Measurements from ENCODE around the gene TBCD.

Gene TBCD

DNA sequence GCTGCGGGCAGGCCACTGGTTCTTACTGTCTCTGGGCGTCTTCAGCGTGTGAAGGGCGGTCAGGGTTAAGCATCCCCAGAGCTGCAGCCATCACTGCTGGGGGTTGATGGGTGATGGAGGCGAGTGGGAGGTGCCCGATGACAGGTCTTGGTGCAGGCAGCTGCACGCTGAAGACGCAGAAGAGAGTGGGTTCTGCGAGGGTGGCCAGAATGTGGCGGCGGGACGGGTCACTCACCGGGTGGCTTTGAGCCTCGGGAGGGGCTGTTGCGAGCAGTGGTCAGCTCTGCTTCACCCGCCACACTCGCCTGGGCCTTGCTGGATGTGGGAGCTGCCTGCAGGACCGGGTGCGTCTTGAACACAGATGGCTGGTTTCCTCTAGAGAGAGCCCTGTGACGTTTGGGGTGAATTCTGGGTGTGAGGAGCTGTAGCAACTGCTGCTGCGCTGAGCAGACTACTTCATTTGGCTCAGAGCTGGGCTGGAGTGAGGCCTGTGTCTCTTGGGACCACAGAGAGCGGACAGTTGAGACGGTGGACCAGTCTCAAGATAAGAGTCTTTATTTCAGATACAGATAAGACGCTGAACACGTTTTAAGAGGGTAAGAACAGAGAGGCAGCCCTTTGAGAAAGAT, 132.6 kb downstream of the TBCD start:
- H3K4me2 ChIP-seq (ENCODE audit: low read length): no peak overlapping the region
- no peak overlapping the region for H3K9ac ChIP-seq (ENCODE audit: low read length)
- no peak overlapping the region for H3K27ac ChIP-seq (ENCODE audit: low read length)
- H3K4me1 ChIP-seq (ENCODE audit: low read length): no peaks in the 10 kb centered on the region
- no peaks in the 10 kb centered on the region for H3K9me3 ChIP-seq (ENCODE audit: insufficient read depth, low read length)
- H3K79me2 ChIP-seq (ENCODE audit: low read length): no peaks in the 10 kb centered on the region
- no peak overlapping the region for H2AFZ ChIP-seq (ENCODE audit: low read depth, low read length)
- peaks cover 9% of the 10 kb centered on the region; the same call in 1 of the 2 replicates for H4K20me1 ChIP-seq (ENCODE audit: insufficient read depth, low read length)
- no peak for TF ChIP-seq EZH2phosphoT487 (IDR thresholded peaks at IDR 0.05; ENCODE audit: low read depth)
- H3K36me3 ChIP-seq (replicated peaks; ENCODE audit: low read depth, low read length): no peaks in the 10 kb centered on the region
- no peak overlapping the region for H3K4me3 ChIP-seq (ENCODE audit: low read length)
- no peaks in the 10 kb centered on the region for H3K27me3 ChIP-seq (ENCODE audit: low read depth, low read length)

DNA sequence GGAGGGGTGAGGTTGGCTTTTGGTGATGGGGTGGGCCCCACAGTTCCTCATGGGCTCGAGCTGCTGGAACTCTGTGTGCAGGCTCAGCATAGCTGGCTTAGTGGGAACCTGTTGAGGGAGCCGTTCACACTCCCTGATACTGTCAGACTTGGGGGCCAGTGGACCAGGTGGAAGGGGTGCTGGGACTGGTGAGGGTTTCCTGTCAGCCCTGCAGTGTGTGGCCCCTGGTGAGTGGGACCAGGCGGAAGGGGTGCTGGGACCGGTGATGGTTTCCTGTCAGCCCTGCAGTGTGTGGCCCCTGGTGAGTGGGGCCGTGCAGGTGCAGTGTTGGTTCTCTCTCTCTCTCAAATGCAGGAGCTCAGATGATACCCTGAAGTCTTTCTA, 133.1 kb downstream of the TBCD start:
- Histone ChIP-seq H3K4me1 (ENCODE audit: low read length) (no peaks in the 10 kb centered on the region), H4K20me1 (ENCODE audit: insufficient read depth, low read length) (peaks cover 9% of the 10 kb centered on the region; the same call in 1 of the 2 replicates), H2AFZ (ENCODE audit: low read depth, low read length) (no peak overlapping the region), H3K27me3 (ENCODE audit: low read depth, low read length) (no peaks in the 10 kb centered on the region), H3K36me3 (replicated peaks; ENCODE audit: low read depth, low read length) (no peaks in the 10 kb centered on the region), H3K9ac (ENCODE audit: low read length) (no peak overlapping the region), H3K9me3 (ENCODE audit: insufficient read depth, low read length) (no peaks in the 10 kb centered on the region), H3K4me3 (ENCODE audit: low read length) (no peak overlapping the region), H3K4me2 (ENCODE audit: low read length) (no peak overlapping the region), H3K27ac (ENCODE audit: low read length) (no peak overlapping the region), H3K79me2 (ENCODE audit: low read length) (no peaks in the 10 kb centered on the region)
- TF ChIP-seq EZH2phosphoT487 (IDR thresholded peaks at IDR 0.05; ENCODE audit: low read depth): no peak
- TF ChIP-seq, protein P1, sequence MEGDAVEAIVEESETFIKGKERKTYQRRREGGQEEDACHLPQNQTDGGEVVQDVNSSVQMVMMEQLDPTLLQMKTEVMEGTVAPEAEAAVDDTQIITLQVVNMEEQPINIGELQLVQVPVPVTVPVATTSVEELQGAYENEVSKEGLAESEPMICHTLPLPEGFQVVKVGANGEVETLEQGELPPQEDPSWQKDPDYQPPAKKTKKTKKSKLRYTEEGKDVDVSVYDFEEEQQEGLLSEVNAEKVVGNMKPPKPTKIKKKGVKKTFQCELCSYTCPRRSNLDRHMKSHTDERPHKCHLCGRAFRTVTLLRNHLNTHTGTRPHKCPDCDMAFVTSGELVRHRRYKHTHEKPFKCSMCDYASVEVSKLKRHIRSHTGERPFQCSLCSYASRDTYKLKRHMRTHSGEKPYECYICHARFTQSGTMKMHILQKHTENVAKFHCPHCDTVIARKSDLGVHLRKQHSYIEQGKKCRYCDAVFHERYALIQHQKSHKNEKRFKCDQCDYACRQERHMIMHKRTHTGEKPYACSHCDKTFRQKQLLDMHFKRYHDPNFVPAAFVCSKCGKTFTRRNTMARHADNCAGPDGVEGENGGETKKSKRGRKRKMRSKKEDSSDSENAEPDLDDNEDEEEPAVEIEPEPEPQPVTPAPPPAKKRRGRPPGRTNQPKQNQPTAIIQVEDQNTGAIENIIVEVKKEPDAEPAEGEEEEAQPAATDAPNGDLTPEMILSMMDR (IDR thresholded peaks at IDR 0.05; ENCODE audit: low read depth, low read length): no peak

DNA sequence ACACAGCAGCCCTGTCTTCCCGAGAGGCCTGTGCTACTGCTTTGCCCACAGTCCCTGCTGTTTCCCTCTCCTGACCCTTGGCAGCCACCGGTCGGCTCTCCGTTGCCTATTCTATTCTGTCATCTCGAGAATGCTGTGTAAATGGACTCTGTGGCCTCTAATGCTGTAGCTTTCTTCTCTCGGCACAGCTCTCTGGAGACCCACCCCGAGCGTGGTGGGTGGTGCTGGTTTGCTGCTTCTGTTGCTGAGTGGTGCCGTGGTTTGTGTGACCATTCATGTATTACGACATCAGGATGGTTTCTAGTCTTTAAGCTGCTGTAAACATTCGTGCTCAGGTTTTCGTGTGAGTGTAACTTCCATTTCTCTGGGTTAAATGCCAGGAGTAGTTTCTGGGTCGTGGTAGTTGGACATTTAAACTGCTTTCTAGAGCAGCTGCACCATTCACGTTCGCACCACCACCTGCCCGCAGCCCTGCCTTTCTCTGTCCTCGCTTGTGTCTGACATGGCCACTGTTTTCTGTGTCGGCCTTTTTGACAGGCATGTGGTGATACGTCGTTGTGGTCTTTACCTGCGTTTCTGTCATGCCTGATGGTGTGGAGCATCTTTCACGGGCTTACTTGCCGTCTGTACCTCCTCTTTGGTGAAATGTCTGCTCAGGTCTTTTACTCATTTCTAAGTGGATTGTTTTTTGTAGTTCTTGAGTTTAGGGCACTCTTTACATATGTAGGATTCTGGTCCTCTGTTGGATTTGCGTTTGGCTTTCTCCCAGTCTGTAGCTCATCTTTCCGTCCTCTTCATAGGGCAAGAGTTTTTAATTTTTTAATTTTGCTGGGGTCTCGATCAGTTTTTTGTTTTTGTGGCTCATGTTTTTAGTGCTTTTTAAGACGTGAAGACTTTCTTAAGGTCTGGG, 135.6 kb downstream of the TBCD start:
- Histone ChIP-seq H3K4me2 (ENCODE audit: low read length) (no peak overlapping the region), H4K20me1 (ENCODE audit: insufficient read depth, low read length) (0 out of 2 replicates have a peak, but pooled peaks cover 2% of the 10 kb centered on the region), H3K36me3 (replicated peaks; ENCODE audit: low read depth, low read length) (no peaks in the 10 kb centered on the region), H3K4me1 (ENCODE audit: low read length) (no peaks in the 10 kb centered on the region), H3K4me3 (ENCODE audit: low read length) (no peak overlapping the region), H3K9me3 (ENCODE audit: insufficient read depth, low read length) (no peaks in the 10 kb centered on the region), H3K9ac (ENCODE audit: low read length) (no peak overlapping the region), H3K27me3 (ENCODE audit: low read depth, low read length) (no peaks in the 10 kb centered on the region), H3K79me2 (ENCODE audit: low read length) (no peaks in the 10 kb centered on the region), H2AFZ (ENCODE audit: low read depth, low read length) (no peak overlapping the region), H3K27ac (ENCODE audit: low read length) (no peak overlapping the region)
- TF ChIP-seq, protein P1 (IDR thresholded peaks at IDR 0.05; ENCODE audit: low read depth, low read length): no peak

DNA sequence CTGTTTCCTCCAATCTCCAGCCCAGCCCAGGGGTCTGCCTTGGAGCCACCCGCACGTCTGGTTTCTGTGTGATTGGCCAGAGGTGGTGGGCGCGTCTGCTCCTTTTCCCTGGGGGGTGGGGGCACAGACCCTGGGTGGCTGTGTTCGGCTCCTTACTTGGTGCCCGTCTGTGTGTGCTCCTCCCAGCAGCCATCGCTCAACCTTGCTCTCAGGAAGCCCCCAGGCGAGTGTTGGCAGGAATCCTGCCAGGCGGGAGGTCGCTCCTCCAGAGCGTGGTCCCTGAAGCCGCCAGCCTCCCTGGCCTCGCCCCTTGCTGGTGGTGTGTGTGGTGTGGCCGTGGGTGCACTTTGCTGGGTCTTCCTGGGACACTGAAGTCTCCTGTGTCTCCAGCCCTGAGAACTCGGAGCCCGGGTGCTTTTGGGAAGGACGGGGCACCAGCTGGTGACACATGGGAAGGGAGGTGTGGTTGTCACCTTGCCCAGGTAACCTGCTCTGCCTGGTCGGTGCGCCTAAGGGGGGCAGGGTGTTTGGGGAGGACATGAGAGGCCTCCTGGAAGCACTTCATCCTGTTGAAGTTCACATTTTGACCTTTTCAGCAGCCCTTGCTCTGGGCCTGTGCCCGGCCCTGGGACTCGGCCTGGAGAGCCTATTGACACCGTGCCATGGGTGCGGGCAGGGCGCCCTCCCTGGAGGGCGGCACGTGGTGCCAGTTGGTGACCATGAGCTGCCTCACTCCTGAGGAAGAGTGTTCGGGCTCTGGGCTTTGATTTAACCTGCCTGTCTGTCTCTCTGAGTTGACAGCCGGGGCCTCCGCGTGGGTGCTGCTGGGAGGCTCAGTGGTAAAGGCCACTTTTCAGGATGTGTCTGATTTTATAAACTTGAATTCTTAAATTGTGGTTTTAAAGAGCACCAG, 137.0 kb downstream of the TBCD start:
- no peaks in the 10 kb centered on the region for H3K36me3 ChIP-seq (replicated peaks; ENCODE audit: low read depth, low read length)
- H4K20me1 ChIP-seq (ENCODE audit: insufficient read depth, low read length): 0 out of 2 replicates have a peak, but pooled peaks cover 2% of the 10 kb centered on the region
- H3K4me2 ChIP-seq (ENCODE audit: low read length): no peak overlapping the region
- no peaks in the 10 kb centered on the region for H3K27me3 ChIP-seq (ENCODE audit: low read depth, low read length)
- H3K4me1 ChIP-seq (ENCODE audit: low read length): no peaks in the 10 kb centered on the region
- H3K4me3 ChIP-seq (ENCODE audit: low read length): no peak overlapping the region
- H3K79me2 ChIP-seq (ENCODE audit: low read length): no peaks in the 10 kb centered on the region
- H3K9me3 ChIP-seq (ENCODE audit: insufficient read depth, low read length): no peaks in the 10 kb centered on the region
- TF ChIP-seq, protein P1 (IDR thresholded peaks at IDR 0.05; ENCODE audit: low read depth, low read length): no peak
- TF ChIP-seq EZH2phosphoT487 (IDR thresholded peaks at IDR 0.05; ENCODE audit: low read depth): no peak
- H3K9ac ChIP-seq (ENCODE audit: low read length): no peak overlapping the region
- no peak overlapping the region for H3K27ac ChIP-seq (ENCODE audit: low read length)
- no peak overlapping the region for H2AFZ ChIP-seq (ENCODE audit: low read depth, low read length)

Data from OCI-LY3 (cell line).